Activated B cell treated with CpG ODN at 0.5 μM for 24 hours (primary cell): ENCODE data around the gene VEGFC. TPM values are rescaled to one million over a fixed set of nuclear protein-coding genes. Genes with fewer than 3 reads are reported as not detected.

Source experiments
- ATAC-seq: fragments of 200-7000 bp; cut with Tn5 transposase; one replicate; pipeline ENCODE4 v1.10.0; 2021; ENCODE audit warnings: low read depth, mild to moderate bottlenecking, moderate library complexity
- CTCF ChIA-PET: fragments of 350-600 bp; sonication (Branson Sonifier 250); formaldehyde crosslinking; loops from one replicate; lab custom pipeline; 2021; ENCODE audit warnings: antibody characterized with exemption; lab: Charles Lee
- POLR2A ChIA-PET: fragments of 350-600 bp; sonication (Branson Sonifier 250); formaldehyde crosslinking; loops from one replicate; lab custom pipeline; 2021; ENCODE audit warnings: antibody characterized with exemption; lab: Charles Lee
- DNase-seq: peaks from one replicate; pipeline ENCODE4 v3.0.0; 2022
- H3K27ac Mint-ChIP-seq: one replicate; pipeline ENCODE4 v1.8.0; 2020; ENCODE audit warnings: mixed read lengths
- H3K27me3 Mint-ChIP-seq: one replicate; pipeline ENCODE4 v1.8.0; 2021; ENCODE audit warnings: mixed read lengths
- H3K36me3 Mint-ChIP-seq: one replicate; pipeline ENCODE4 v1.8.0; 2021; ENCODE audit warnings: low read depth, mixed read lengths
- H3K4me1 Mint-ChIP-seq: one replicate; pipeline ENCODE4 v1.8.0; 2021; ENCODE audit warnings: mixed read lengths
- H3K4me3 Mint-ChIP-seq: one replicate; pipeline ENCODE4 v1.8.0; 2020; ENCODE audit warnings: mild to moderate bottlenecking, mixed read lengths
- H3K9me3 Mint-ChIP-seq: one replicate; pipeline ENCODE4 v1.8.0; 2020; ENCODE audit warnings: mixed read lengths
- CTCF ChIP-seq: fragments of 200-600 bp; IDR thresholded peaks from one replicate; pipeline ENCODE4 v1.8.0; 2022; ENCODE audit warnings: antibody characterized with exemption, mild to moderate bottlenecking
- intact Hi-C: fragments of 100-400 bp; cut with micrococcal nuclease; formaldehyde crosslinking; loops from one replicate; pipeline ENCODE4 v1.15.1; 2024
- total RNA-seq: library from RNA; stranded (reverse); gene quantifications from 2 replicates; pipeline ENCODE4 v1.2.3, GENCODE V29; 2022

VEGFC gene
- total RNA-seq, 1 donor from 2014 or later = not detected

DNA sequence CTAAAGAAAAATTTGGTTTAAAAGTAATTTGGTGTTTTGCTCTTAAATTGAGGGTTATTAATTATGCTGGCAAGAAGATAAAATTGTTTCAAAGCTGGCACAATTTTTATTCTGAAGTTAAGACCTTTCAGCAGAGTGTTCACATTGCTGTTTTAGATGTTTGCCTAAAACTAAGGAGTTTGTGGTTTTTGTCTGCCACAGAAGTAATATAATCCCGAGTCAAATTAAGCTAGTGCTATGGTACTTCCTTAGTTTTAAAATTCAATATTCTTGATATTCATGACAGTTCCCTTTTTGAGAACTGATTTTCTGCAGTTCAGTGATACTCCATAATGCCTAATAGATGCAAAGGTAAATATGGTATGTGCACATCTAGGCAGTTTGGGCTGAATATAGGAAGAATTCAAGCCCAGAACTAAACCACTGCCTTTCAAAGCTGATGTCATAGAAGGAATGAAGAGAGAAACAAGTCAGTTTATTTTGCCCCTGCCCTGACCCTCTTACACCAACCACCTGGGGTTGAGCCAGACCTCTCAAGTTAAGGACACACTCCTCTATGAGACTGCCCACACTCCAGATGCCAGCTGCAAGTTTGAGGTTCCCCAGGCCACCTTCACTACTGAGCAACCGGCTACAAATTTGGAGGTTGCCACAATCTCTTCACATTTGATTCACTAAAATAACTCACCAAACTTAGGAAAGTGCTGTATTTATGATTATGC lies 32.1 kb upstream of the VEGFC start:
- ChIA-PET CTCF (no interaction called here), POLR2A (no interaction called here)

GRCh38 chr4:176818531-176818930 lies 25.8 kb upstream of the VEGFC start:
- Mint-ChIP-seq H3K4me3 (no peak overlapping the region), H3K4me1 (no peaks in the 10 kb centered on the region), H3K9me3 (peaks cover 2% of the 10 kb centered on the region), H3K36me3 (no peaks in the 10 kb centered on the region), H3K27ac (no peak overlapping the region), H3K27me3 (no peaks in the 10 kb centered on the region)
- no peak for TF ChIP-seq CTCF
- no peak for DNase-seq
- ChIA-PET CTCF (no interaction called here), POLR2A (no interaction called here)
- no peak for ATAC-seq
- intact Hi-C loops = no loop called here

More for the DNA sequence above, 32.1 kb upstream of the VEGFC start:
- Mint-ChIP-seq H3K4me1 (no peaks in the 10 kb centered on the region), H3K27ac (no peak overlapping the region), H3K27me3 (no peaks in the 10 kb centered on the region), H3K9me3 (no peaks in the 10 kb centered on the region), H3K36me3 (no peaks in the 10 kb centered on the region), H3K4me3 (no peak overlapping the region)
- ATAC-seq (no peak), DNase-seq (no peak)
- intact Hi-C loops = no loop called here
- TF ChIP-seq CTCF = no peak

GRCh38 chr4:176817204-176817603 lies 24.5 kb upstream of the VEGFC start:
- CTCF ChIA-PET = no interaction called here
- intact Hi-C loops = no loop called here
- no peak for TF ChIP-seq CTCF
- Mint-ChIP-seq H3K27ac (no peak overlapping the region), H3K9me3 (peaks cover 2% of the 10 kb centered on the region), H3K4me1 (no peaks in the 10 kb centered on the region), H3K4me3 (no peak overlapping the region), H3K27me3 (no peaks in the 10 kb centered on the region), H3K36me3 (no peaks in the 10 kb centered on the region)
- no peak for DNase-seq
- no peak for ATAC-seq
- POLR2A ChIA-PET = no interaction called here

DNA sequence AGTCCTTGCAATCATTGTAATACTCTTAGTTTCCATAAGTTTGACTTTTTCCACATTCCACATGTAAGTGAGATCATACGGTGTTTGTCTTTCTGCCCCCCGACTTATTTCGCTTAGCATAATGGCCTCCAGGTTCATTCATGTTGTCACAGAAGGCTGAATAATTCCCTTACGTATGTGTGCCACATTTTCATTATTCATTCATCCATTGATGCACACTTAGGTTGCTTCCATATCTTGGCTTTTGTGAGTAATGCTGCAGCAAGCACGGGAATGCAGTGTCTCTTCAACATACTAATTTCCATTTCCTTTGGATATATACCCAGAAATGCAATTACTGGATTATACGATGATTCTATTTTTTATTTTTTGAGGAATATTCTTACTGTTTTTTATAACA lies 22.0 kb upstream of the VEGFC start:
- ATAC-seq (no peak), DNase-seq (no peak)
- H3K27me3 Mint-ChIP-seq = no peaks in the 10 kb centered on the region
- ChIA-PET POLR2A (no interaction called here), CTCF (no interaction called here)
- no peak overlapping the region for H3K4me3 Mint-ChIP-seq
- no peaks in the 10 kb centered on the region for H3K4me1 Mint-ChIP-seq
- H3K27ac Mint-ChIP-seq = no peak overlapping the region
- peaks cover 2% of the 10 kb centered on the region for H3K9me3 Mint-ChIP-seq
- no peaks in the 10 kb centered on the region for H3K36me3 Mint-ChIP-seq
- intact Hi-C loops = no loop called here
- TF ChIP-seq CTCF = no peak

GRCh38 chr4:176810481-176811249 lies 17.9 kb upstream of the VEGFC start:
- intact Hi-C loops = no loop called here
- H3K36me3 Mint-ChIP-seq = no peaks in the 10 kb centered on the region
- H3K4me3 Mint-ChIP-seq = no peak overlapping the region
- no peaks in the 10 kb centered on the region for H3K4me1 Mint-ChIP-seq
- ChIA-PET POLR2A (no interaction called here), CTCF (no interaction called here)
- H3K27me3 Mint-ChIP-seq = no peaks in the 10 kb centered on the region
- no peak overlapping the region for H3K27ac Mint-ChIP-seq
- no peak for TF ChIP-seq CTCF
- ATAC-seq = no peak
- peaks cover 12% of the 10 kb centered on the region for H3K9me3 Mint-ChIP-seq
- DNase-seq = no peak
